Fibroblast of pulmonary artery (primary cell): Measurements from ENCODE around the gene NXF1.
"Not testable (repeated sequence)": the region's sequence is repeated elsewhere in the genome, so short reads cannot be mapped to it uniquely, and the experiment has no call there.

Experiments
- DNase-seq: peaks from one replicate; pipeline ENCODE4 v3.0.0-alpha.2; 2010; ENCODE audit warnings: low read depth
- H3K4me3 ChIP-seq: replicated peaks from 2 replicates; pipeline ENCODE4 v1.5.1; 2011; ENCODE audit warnings: low read depth, mild to moderate bottlenecking, control low read depth, low read length, moderate library complexity
- TF ChIP-seq, protein P1 (sequence below): IDR thresholded peaks from 2 replicates; pipeline ENCODE4 v1.5.1; 2011; ENCODE audit warnings: mild to moderate bottlenecking, control low read depth, low read length, inconsistent platforms; ENCODE audit errors: missing control alignments

Gene NXF1

GRCh38 chr11:62770778-62771143 is 34.5 kb downstream of the NXF1 start:
- no peak for DNase-seq
- TF ChIP-seq, protein P1, sequence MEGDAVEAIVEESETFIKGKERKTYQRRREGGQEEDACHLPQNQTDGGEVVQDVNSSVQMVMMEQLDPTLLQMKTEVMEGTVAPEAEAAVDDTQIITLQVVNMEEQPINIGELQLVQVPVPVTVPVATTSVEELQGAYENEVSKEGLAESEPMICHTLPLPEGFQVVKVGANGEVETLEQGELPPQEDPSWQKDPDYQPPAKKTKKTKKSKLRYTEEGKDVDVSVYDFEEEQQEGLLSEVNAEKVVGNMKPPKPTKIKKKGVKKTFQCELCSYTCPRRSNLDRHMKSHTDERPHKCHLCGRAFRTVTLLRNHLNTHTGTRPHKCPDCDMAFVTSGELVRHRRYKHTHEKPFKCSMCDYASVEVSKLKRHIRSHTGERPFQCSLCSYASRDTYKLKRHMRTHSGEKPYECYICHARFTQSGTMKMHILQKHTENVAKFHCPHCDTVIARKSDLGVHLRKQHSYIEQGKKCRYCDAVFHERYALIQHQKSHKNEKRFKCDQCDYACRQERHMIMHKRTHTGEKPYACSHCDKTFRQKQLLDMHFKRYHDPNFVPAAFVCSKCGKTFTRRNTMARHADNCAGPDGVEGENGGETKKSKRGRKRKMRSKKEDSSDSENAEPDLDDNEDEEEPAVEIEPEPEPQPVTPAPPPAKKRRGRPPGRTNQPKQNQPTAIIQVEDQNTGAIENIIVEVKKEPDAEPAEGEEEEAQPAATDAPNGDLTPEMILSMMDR, result no peak
- peak overlapping the region; percentile 73 for H3K4me3 ChIP-seq

GRCh38 chr11:62760867-62761227 is 44.4 kb downstream of the NXF1 start:
- not testable (repeated sequence) for DNase-seq, H3K4me3 ChIP-seq

DNA sequence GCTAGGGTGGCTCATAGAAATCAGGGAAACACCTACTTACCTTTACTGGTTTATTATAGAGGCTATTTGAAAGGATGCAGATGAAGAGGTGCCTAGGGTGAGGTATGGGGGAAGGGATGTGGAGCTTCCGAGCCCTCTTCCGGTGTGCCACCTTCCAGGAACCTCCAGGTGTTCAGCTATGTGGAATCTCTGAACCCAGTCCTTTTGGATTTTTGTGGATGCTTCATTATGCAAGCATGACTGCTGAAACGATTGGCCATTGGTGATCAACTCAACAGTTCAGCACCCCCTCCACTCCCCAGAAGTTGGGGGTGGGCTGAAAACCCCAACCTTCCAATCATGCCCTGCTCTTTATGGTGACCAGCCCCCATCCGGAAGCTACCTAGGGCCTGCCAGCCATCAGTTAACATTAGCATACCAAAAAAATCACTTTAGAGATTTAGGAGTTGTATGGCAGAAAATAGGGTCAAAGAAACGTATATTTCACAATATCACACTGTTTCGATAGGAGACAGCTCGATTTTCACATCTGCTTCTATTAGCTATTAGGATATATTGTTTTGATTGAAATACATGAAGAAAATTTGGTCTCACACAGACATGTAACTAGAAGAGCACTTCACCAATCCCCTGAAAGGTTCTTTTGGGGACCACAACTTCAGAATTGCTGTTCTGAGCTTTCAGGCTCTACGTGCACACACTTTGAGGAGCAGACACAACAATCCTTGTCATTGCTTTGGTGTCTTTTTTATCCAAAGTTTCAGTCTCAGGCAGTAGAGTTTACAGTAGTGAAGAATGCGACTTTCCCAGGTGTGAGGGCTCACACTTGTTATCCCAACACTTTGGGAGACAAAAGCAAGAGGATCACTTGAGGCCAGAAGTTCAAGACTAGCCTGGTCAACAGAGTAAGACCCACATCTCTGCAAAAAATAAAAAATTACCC is 47.1 kb downstream of the NXF1 start:
- TF ChIP-seq, protein P1, result no peak
- H3K4me3 ChIP-seq, result no peak overlapping the region
- DNase-seq, result no peak

DNA sequence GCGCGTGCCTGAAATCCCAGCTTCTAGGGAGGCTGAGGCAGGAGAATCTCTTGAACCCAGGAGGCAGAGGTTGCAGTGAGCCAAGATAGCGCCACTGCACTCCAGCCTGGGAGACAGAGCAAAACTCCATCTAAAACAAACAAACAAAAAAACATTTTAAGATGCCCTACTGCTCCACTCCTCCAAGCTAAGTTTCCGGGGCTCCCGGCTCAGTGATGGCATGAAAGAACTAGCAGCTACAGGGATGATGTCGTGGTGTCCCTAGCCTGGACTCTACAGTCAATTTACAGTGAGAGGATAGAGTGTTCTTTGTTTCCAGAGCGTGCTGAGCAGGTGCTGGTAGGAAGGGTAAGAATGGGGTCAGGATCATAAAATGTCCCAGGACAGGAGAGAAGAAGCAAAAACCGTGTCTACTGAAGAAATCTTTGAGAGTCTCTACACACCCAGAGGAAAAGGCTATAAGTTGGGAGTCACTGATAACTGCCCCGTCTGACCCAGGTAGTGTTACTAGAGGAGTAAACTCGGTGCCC is 50.1 kb downstream of the NXF1 start:
- no peak overlapping the region for H3K4me3 ChIP-seq
- TF ChIP-seq, protein P1, result no peak
- DNase-seq, result no peak

- TF ChIP-seq, protein P1, result no peak
- DNase-seq, result peak; percentile 100
- peak within 1 kb of the TSS; percentile 95 for H3K4me3 ChIP-seq
Measured at GRCh38 chr11:62753736-62754603, 51.3 kb downstream of the NXF1 start, which contains the start of gene ZBTB3. TSS of gene ZBTB3 (minus strand) at chr11:62754160. CDS start at chr11:62753664, 496 bp downstream.

- TF ChIP-seq, protein P1, result no peak
- peak overlapping the region; percentile 95 for H3K4me3 ChIP-seq
- no peak for DNase-seq
Measured at GRCh38 chr11:62752994-62753735, 52.1 kb downstream of the NXF1 start.
